Gastroesophageal sphincter (tissue), 4 donors: ENCODE data around the gene PHACTR1. TPM values are rescaled to one million over a fixed set of nuclear protein-coding genes. Genes with fewer than 3 reads are reported as not detected.

ENCODE experiments used
- ATAC-seq: fragments of 150-250 bp; one replicate; pipeline ENCODE4 v1.9.1; 2016; ENCODE audit warnings: mild to moderate bottlenecking, moderate library complexity
- H3K27ac ChIP-seq, 4 donors: fragments of 200-600 bp; sonication (generic) in 3 of 4; 1 replicate in 3 of 4; 2 replicates in 1 of 4; pipeline ENCODE4 v1.5.1; 2016 to 2019
- H3K27me3 ChIP-seq: fragments of 200-600 bp; sonication (generic); one replicate; pipeline ENCODE4 v1.5.1; 2019
- H3K36me3 ChIP-seq, 2 donors: fragments of 200-600 bp; sonication (generic); one replicate each; pipeline ENCODE4 v1.5.1; 2019; ENCODE audit warnings: control low read depth in 1 of 2
- H3K4me1 ChIP-seq, 3 donors: fragments of 200-600 bp; sonication (generic); 1 replicate in 2 of 3; 2 replicates in 1 of 3; pipeline ENCODE4 v1.5.1; 2016 to 2019; ENCODE audit warnings: control low read depth in 2 of 3
- H3K4me3 ChIP-seq, 2 donors: fragments of 200-600 bp; sonication (generic); one replicate each; pipeline ENCODE4 v1.5.1; 2019; ENCODE audit warnings: mild to moderate bottlenecking in 1 of 2, moderate library complexity in 1 of 2
- H3K9me3 ChIP-seq, 3 donors: fragments of 200-600 bp; sonication (generic); one replicate each; pipeline ENCODE4 v1.5.1; 2017 to 2019; ENCODE audit warnings: control low read depth in 2 of 3
- EP300 ChIP-seq: sonication (generic); formaldehyde crosslinking; IDR thresholded peaks from one replicate; pipeline ENCODE4 v1.6.1; 2017; ENCODE audit warnings: antibody characterized with exemption, mild to moderate bottlenecking
- POLR2A ChIP-seq, 2 donors: fragments of 450-650 bp; IDR thresholded peaks; one replicate each; pipeline ENCODE4 v1.6.1; 2017; ENCODE audit warnings: antibody characterized with exemption in 2 of 2, mild to moderate bottlenecking in 2 of 2, moderate library complexity in 1 of 2
- POLR2AphosphoS5 ChIP-seq: sonication (generic); formaldehyde crosslinking; IDR thresholded peaks from one replicate; pipeline ENCODE4 v1.6.1; 2017; ENCODE audit warnings: antibody characterized with exemption
- WGBS, 2 donors: methylation state at CpG; one replicate each; pipeline ENCODE4 v1.1.5; 2018; ENCODE audit warnings: low coverage in 1 of 2; 5-methylcytosine and 5-hydroxymethylcytosine counted together
- total RNA-seq, 4 donors: library from RNA; depleted of rRNA; stranded (reverse); fragments of >200 nt; gene quantifications; one replicate each; pipeline ENCODE4 v1.1.0, GENCODE V29; 2016
- TF ChIP-seq, protein P1 (sequence below), 4 experiments: fragments of 200-600 bp in 2 of 4; fragments of 450-650 bp in 2 of 4; sonication (generic) in 1 of 4; IDR thresholded peaks; one replicate each; pipeline ENCODE4 v1.5.1; 2017 to 2019; ENCODE audit warnings: antibody characterized with exemption in 4 of 4, mild to moderate bottlenecking in 2 of 4, moderate library complexity in 2 of 4

PHACTR1 gene
- total RNA-seq, 4 donors from 2014 or later = 0.20 to 27.3 (median 2.2) TPM

DNA sequence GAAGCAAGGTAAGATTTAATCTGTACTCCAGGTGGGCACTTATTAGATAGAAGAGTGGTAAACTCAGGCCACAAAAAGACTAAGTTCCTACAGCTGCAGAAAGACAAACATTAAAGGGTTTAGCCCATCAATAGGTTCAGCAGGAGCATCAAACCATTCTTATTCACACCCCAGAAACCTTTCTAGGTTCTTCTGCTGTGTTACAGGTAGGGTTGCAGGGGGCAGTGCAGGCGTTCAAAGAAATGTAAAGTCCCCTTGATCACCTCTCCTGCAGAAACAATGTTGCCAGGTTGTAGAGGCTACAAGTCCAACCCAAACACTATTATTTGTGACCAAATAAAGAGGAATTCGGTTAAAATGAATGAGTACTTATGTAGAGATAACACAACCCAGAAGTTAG lies 31.8 kb downstream of the PHACTR1 start:
- ATAC-seq = no peak
- Histone ChIP-seq H3K4me1 (peaks cover 0 to 14% (median 3%) of the 10 kb centered on the region in 3 donors), H3K9me3 (peaks cover 0 to 16% (median 0%) of the 10 kb centered on the region in 3 donors), H3K36me3 (no peaks in the 10 kb centered on the region), H3K4me3 (no peak overlapping the region), H3K27ac (no peak overlapping the region), H3K27me3 (peaks cover 73% of the 10 kb centered on the region)
- 0 to 4% methylated on average over 1 to 2 of the region's 2 CpGs for WGBS, 2 donors
- TF ChIP-seq POLR2AphosphoS5 (no peak), EP300 (no peak), POLR2A (IDR thresholded peaks at IDR 0.05) (no peak)
- TF ChIP-seq, protein P1, sequence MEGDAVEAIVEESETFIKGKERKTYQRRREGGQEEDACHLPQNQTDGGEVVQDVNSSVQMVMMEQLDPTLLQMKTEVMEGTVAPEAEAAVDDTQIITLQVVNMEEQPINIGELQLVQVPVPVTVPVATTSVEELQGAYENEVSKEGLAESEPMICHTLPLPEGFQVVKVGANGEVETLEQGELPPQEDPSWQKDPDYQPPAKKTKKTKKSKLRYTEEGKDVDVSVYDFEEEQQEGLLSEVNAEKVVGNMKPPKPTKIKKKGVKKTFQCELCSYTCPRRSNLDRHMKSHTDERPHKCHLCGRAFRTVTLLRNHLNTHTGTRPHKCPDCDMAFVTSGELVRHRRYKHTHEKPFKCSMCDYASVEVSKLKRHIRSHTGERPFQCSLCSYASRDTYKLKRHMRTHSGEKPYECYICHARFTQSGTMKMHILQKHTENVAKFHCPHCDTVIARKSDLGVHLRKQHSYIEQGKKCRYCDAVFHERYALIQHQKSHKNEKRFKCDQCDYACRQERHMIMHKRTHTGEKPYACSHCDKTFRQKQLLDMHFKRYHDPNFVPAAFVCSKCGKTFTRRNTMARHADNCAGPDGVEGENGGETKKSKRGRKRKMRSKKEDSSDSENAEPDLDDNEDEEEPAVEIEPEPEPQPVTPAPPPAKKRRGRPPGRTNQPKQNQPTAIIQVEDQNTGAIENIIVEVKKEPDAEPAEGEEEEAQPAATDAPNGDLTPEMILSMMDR (IDR thresholded peaks at IDR 0.05) = no peak

GRCh38 chr6:12748815-12749521 lies 32.4 kb downstream of the PHACTR1 start:
- ATAC-seq = no peak
- Histone ChIP-seq H3K27me3 (peaks cover 75% of the 10 kb centered on the region), H3K9me3 (peaks cover 0 to 16% (median 0%) of the 10 kb centered on the region in 3 donors), H3K27ac (no peak overlapping the region), H3K36me3 (no peaks in the 10 kb centered on the region), H3K4me1 (peaks cover 0 to 14% (median 3%) of the 10 kb centered on the region in 3 donors), H3K4me3 (peak overlapping the region in 1 of 2 donors; percentile 35)
- 0 to 2% methylated on average over 6 to 7 of the region's 23 CpGs for WGBS, 2 donors
- TF ChIP-seq POLR2A (IDR thresholded peaks at IDR 0.05) = no peak
- TF ChIP-seq, protein P1 (IDR thresholded peaks at IDR 0.05) = no peak
- TF ChIP-seq POLR2AphosphoS5 = no peak
- TF ChIP-seq EP300 = no peak

- 0% methylated on average over 1 to 5 of the region's 75 CpGs for WGBS, 2 donors
- H3K27me3 ChIP-seq = peaks cover 81% of the 10 kb centered on the region
Observed at GRCh38 chr6:12749531-12750379, 33.2 kb downstream of the PHACTR1 start.

GRCh38 chr6:12750416-12750815 lies 33.8 kb downstream of the PHACTR1 start:
- H3K27me3 ChIP-seq = peaks cover 76% of the 10 kb centered on the region

More at GRCh38 chr6:12749531-12750379, 33.2 kb downstream of the PHACTR1 start:
- no peak for ATAC-seq
- Histone ChIP-seq H3K27ac (no peak overlapping the region), H3K4me3 (peak overlapping the region in 1 of 2 donors; percentile 35), H3K9me3 (peaks cover 0 to 16% (median 0%) of the 10 kb centered on the region in 3 donors), H3K4me1 (peaks cover 0 to 14% (median 3%) of the 10 kb centered on the region in 3 donors), H3K36me3 (no peaks in the 10 kb centered on the region)
- TF ChIP-seq, protein P1 (IDR thresholded peaks at IDR 0.05) = no peak
- TF ChIP-seq POLR2AphosphoS5 (no peak), EP300 (no peak), POLR2A (IDR thresholded peaks at IDR 0.05) (no peak)

More at GRCh38 chr6:12750416-12750815, 33.8 kb downstream of the PHACTR1 start:
- WGBS, 2 donors = 12 to 16% methylated on average over 4 of the region's 4 CpGs
- Histone ChIP-seq H3K9me3 (peaks cover 0 to 11% (median 0%) of the 10 kb centered on the region in 3 donors), H3K4me1 (peaks cover 0 to 14% (median 3%) of the 10 kb centered on the region in 3 donors), H3K4me3 (no peak overlapping the region), H3K27ac (no peak overlapping the region), H3K36me3 (no peaks in the 10 kb centered on the region)
- TF ChIP-seq EP300 (no peak), POLR2AphosphoS5 (no peak), POLR2A (IDR thresholded peaks at IDR 0.05) (no peak)
- TF ChIP-seq, protein P1 (IDR thresholded peaks at IDR 0.05) = no peak
- ATAC-seq = no peak
